Neuronal stem cell (in vitro differentiated cells): Measurements from ENCODE around the gene PPP1R13L.
"Not testable (repeated sequence)": the region's sequence is repeated elsewhere in the genome, so short reads cannot be mapped to it uniquely, and the experiment has no call there.

Experiments
- DNase-seq: peaks from one replicate; pipeline ENCODE4 v3.0.0-alpha.2; 2013; ENCODE audit warnings: low spot score
- H2AFZ ChIP-seq: one replicate; pipeline ENCODE4 v1.6.1; 2013; ENCODE audit warnings: mild to moderate bottlenecking, low read length, inconsistent platforms
- H2AK5ac ChIP-seq: 2 replicates; pipeline ENCODE4 v1.6.1; 2013; ENCODE audit warnings: low read depth, mild to moderate bottlenecking, inconsistent platforms, low read length, moderate library complexity, mixed read lengths
- H2BK120ac ChIP-seq: 2 replicates; pipeline ENCODE4 v1.6.1; 2013; ENCODE audit warnings: low read depth, mild to moderate bottlenecking, inconsistent platforms, low read length, moderate library complexity, mixed read lengths
- H2BK12ac ChIP-seq: one replicate; pipeline ENCODE4 v1.6.1; 2013; ENCODE audit warnings: low read length, inconsistent platforms
- H2BK15ac ChIP-seq: 2 replicates; pipeline ENCODE4 v1.6.1; 2013; ENCODE audit warnings: mild to moderate bottlenecking, low read length, inconsistent platforms, mixed read lengths
- H2BK5ac ChIP-seq: one replicate; pipeline ENCODE4 v1.6.1; 2013; ENCODE audit warnings: inconsistent platforms, mild to moderate bottlenecking, low read length, moderate library complexity
- H3K14ac ChIP-seq: one replicate; pipeline ENCODE4 v1.6.1; 2013; ENCODE audit warnings: low read length, inconsistent platforms
- H3K18ac ChIP-seq: 2 replicates; pipeline ENCODE4 v1.6.1; 2013; ENCODE audit warnings: low read length, inconsistent platforms
- H3K23ac ChIP-seq: 2 replicates; pipeline ENCODE4 v1.6.1; 2013; ENCODE audit warnings: low read depth, mild to moderate bottlenecking, mixed read lengths, low read length, inconsistent platforms; ENCODE audit not compliant: poor library complexity
- H3K27ac ChIP-seq: replicated peaks from 3 replicates; pipeline ENCODE4 v1.5.1; 2013; ENCODE audit warnings: low read length, inconsistent platforms
- H3K27me3 ChIP-seq, 3 experiments: 2 replicates each; pipeline ENCODE4 v1.6.1; 2013; ENCODE audit warnings: low read length in 3 of 3, mild to moderate bottlenecking in 2 of 3, inconsistent platforms in 1 of 3, low read depth in 1 of 3, mixed read lengths in 1 of 3, moderate library complexity in 1 of 3; ENCODE audit not compliant: control insufficient read depth in 3 of 3, insufficient read depth in 3 of 3
- H3K36me3 ChIP-seq, 2 donors: replicated peaks in 1 of 2; 2 replicates each; pipeline ENCODE4 v1.6.1; 2013; ENCODE audit warnings: low read length in 2 of 2; ENCODE audit not compliant: control insufficient read depth in 2 of 2, insufficient read depth in 2 of 2
- H3K4ac ChIP-seq: 2 replicates; pipeline ENCODE4 v1.6.1; 2013; ENCODE audit warnings: inconsistent platforms, mild to moderate bottlenecking, low read length, moderate library complexity
- H3K4me1 ChIP-seq, 2 donors: 1 replicate in 1 of 2; 2 replicates in 1 of 2; pipeline ENCODE4 v1.6.1; 2013; ENCODE audit warnings: low read length in 2 of 2, low read depth in 1 of 2; ENCODE audit not compliant: control insufficient read depth in 2 of 2, insufficient read depth in 1 of 2
- H3K4me2 ChIP-seq: one replicate; pipeline ENCODE4 v1.6.1; 2013; ENCODE audit warnings: mild to moderate bottlenecking, low read length, inconsistent platforms; ENCODE audit not compliant: insufficient read depth, poor library complexity, severe bottlenecking
- H3K4me3 ChIP-seq, 2 donors: 2 replicates each; pipeline ENCODE4 v1.5.1; 2013; ENCODE audit warnings: low read length in 2 of 2, mild to moderate bottlenecking in 2 of 2, inconsistent platforms in 1 of 2, moderate library complexity in 1 of 2
- H3K79me1 ChIP-seq: one replicate; pipeline ENCODE4 v1.6.1; 2013; ENCODE audit warnings: low read depth, mild to moderate bottlenecking, inconsistent platforms, low read length, moderate library complexity
- H3K9ac ChIP-seq: one replicate; pipeline ENCODE4 v1.6.1; 2013; ENCODE audit warnings: mild to moderate bottlenecking, low read depth, low read length, inconsistent platforms; ENCODE audit not compliant: poor library complexity
- H3K9me3 ChIP-seq, 2 donors: replicated peaks in 1 of 2; 2 replicates each; pipeline versions ENCODE3 to v1.6.1; 2013; ENCODE audit warnings: low read length in 2 of 2, mild to moderate bottlenecking in 2 of 2, inconsistent platforms in 1 of 2, low read depth in 1 of 2, mixed read lengths in 1 of 2, moderate library complexity in 1 of 2; ENCODE audit not compliant: control insufficient read depth in 2 of 2, insufficient read depth in 1 of 2
- H4K8ac ChIP-seq: one replicate; pipeline ENCODE4 v1.6.1; 2013; ENCODE audit warnings: low read depth, mild to moderate bottlenecking, inconsistent platforms, low read length, moderate library complexity
- H4K91ac ChIP-seq: one replicate; pipeline ENCODE4 v1.6.1; 2013; ENCODE audit warnings: low read length, low read depth, mild to moderate bottlenecking, inconsistent platforms; ENCODE audit not compliant: poor library complexity
- WGBS, 2 donors: extraction: QIAGEN DNeasy Blood & Tissue Kit; methylation state at CpG; one replicate each; pipeline ENCODE4 v1.1.7; 2013; ENCODE audit warnings: missing lambda C conversion rate in 2 of 2, mixed read lengths in 1 of 2; ENCODE audit not compliant: insufficient read length in 2 of 2, insufficient replicate concordance in 1 of 2; ENCODE audit errors: extremely low coverage in 2 of 2; 5-methylcytosine and 5-hydroxymethylcytosine counted together

Gene PPP1R13L

DNA sequence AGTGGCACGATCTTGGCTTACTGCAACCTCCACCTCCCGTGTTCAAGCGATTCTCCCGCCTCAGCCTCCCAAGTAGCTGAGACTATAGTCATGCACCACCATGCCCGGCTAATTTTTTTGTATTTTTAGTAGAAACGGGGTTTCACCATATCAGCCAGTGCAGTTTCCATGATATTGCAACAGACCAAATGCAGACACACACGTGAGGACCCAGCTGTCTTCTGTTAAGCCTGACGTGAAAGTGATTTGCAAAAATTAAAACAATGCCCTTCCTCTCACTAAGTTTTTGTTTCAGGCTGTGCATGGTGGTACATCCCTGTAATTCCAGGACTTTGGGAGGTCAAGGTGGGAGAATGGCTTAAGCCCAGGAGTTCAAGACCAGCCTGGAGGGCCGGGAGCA lies 26.1 kb upstream of the PPP1R13L start:
- H3K4ac ChIP-seq, H2BK15ac ChIP-seq, H3K36me3 ChIP-seq, H3K79me1 ChIP-seq, H3K4me2 ChIP-seq, H3K9ac ChIP-seq, H2AFZ ChIP-seq, H3K4me3 ChIP-seq, H3K14ac ChIP-seq, DNase-seq, H3K4me1 ChIP-seq, H3K9me3 ChIP-seq, H2BK12ac ChIP-seq, H3K23ac ChIP-seq, H2BK120ac ChIP-seq, H4K91ac ChIP-seq, H3K18ac ChIP-seq, H2BK5ac ChIP-seq, H3K27ac ChIP-seq, H2AK5ac ChIP-seq, H4K8ac ChIP-seq, H3K27me3 ChIP-seq: not testable (repeated sequence)
- no CpG with 5 or more reads among the region's 9 CpGs for WGBS, 2 donors

DNA sequence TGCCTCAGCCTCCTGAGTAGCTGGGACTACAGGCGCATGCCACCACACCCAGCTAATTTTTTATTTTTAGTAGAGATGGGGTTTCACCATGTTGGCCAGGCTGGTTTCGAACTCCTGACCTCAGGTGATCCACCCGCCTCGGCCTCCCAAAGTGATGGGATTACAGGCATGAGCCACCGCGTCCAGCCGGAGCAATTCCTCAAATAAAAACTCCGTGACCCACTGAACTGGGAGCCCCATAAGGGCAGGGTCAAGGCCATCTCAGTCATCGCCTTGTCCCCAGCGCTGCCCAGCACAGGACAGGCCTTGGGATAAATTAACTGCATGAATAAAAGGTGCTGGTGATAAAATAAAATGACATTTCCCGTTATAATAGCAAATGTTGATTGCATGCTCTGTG lies 25.0 kb upstream of the PPP1R13L start:
- not testable (repeated sequence) for H3K27ac ChIP-seq, H2BK15ac ChIP-seq, H3K4me3 ChIP-seq, H2AK5ac ChIP-seq, H2AFZ ChIP-seq, H4K91ac ChIP-seq, H3K18ac ChIP-seq, H3K79me1 ChIP-seq, H2BK5ac ChIP-seq, H3K4ac ChIP-seq, H3K9ac ChIP-seq, H3K9me3 ChIP-seq, H2BK120ac ChIP-seq, H3K27me3 ChIP-seq, H3K23ac ChIP-seq, H2BK12ac ChIP-seq, H3K36me3 ChIP-seq, H4K8ac ChIP-seq, H3K4me2 ChIP-seq, DNase-seq, H3K4me1 ChIP-seq, H3K14ac ChIP-seq
- no CpG with 5 or more reads among the region's 11 CpGs for WGBS, 2 donors

- WGBS, 2 donors: no CpG with 5 or more reads among the region's 73 CpGs
- Histone ChIP-seq H4K91ac (no peak overlapping the region), H2BK12ac (no peak overlapping the region), H3K4me3 (peak overlapping the region; percentile 52 to 87), H3K9ac (no peak overlapping the region), H2AK5ac (no peak overlapping the region), H2AFZ (peak overlapping the region; percentile 96), H2BK5ac (peak overlapping the region; percentile 39), H3K4ac (no peak overlapping the region), H3K79me1 (no peaks in the 10 kb centered on the region), H3K4me2 (peak overlapping the region; percentile 83), H2BK120ac (peak overlapping the region; percentile 87), H3K27me3 (peaks cover 0 to 4% (median 0%) of the 10 kb centered on the region in 3 experiments), H4K8ac (no peak overlapping the region), H3K18ac (peak overlapping the region; percentile 96), H3K4me1 (peaks cover 3 to 5% of the 10 kb centered on the region in 2 donors), H3K27ac (no peak overlapping the region), H2BK15ac (peak overlapping the region; percentile 58), H3K14ac (no peak overlapping the region), H3K23ac (peak overlapping the region; percentile 89), H3K36me3 (no peaks in the 10 kb centered on the region), H3K9me3 (no peaks in the 10 kb centered on the region)
- DNase-seq: no peak
Measured at GRCh38 chr19:45428384-45429231, 23.7 kb upstream of the PPP1R13L start.

GRCh38 chr19:45424191-45425058 lies 19.6 kb upstream of the PPP1R13L start:
- peaks cover 6 to 10% of the 10 kb centered on the region in 2 donors for H3K4me1 ChIP-seq
- peak overlapping the region; percentile 98 for H3K18ac ChIP-seq
- H3K14ac ChIP-seq: no peak overlapping the region
- H3K9ac ChIP-seq: peak overlapping the region; percentile 93
- peaks cover 4% of the 10 kb centered on the region for H3K79me1 ChIP-seq
- H3K9me3 ChIP-seq: no peaks in the 10 kb centered on the region
- H2BK15ac ChIP-seq: peak overlapping the region; percentile 15
- peak overlapping the region; percentile 93 for H3K27ac ChIP-seq
- H3K4ac ChIP-seq: no peak overlapping the region
- no peak overlapping the region for H2BK120ac ChIP-seq
- no peak overlapping the region for H4K91ac ChIP-seq
- H3K36me3 ChIP-seq: peaks cover 14 to 27% of the 10 kb centered on the region in 2 donors
- no peak overlapping the region for H4K8ac ChIP-seq
- H3K23ac ChIP-seq: peak overlapping the region; percentile 75
- WGBS, 2 donors: no CpG with 5 or more reads among the region's 24 CpGs
- DNase-seq: no peak
- peak overlapping the region; percentile 14 for H2BK12ac ChIP-seq
- no peak overlapping the region for H2AK5ac ChIP-seq
- peak overlapping the region; percentile 97 for H2AFZ ChIP-seq
- H3K4me2 ChIP-seq: peak overlapping the region; percentile 99
- H3K4me3 ChIP-seq: peak overlapping the region; percentile 82 to 87
- H3K27me3 ChIP-seq: peaks cover 0 to 4% (median 0%) of the 10 kb centered on the region in 3 experiments
- H2BK5ac ChIP-seq: no peak overlapping the region
